Peyer's patch (tissue), 4 donors: ENCODE measurements around the gene NLGN1.

Experiments used
- CTCF ChIP-seq, 6 experiments: fragments of 450-650 bp in 4 of 6; fragments of 200-600 bp in 2 of 6; sonication (generic) in 1 of 6; IDR thresholded peaks; one replicate each; pipeline ENCODE4 v1.5.1; 2017 to 2019; ENCODE audit warnings: antibody characterized with exemption in 6 of 6, mild to moderate bottlenecking in 3 of 6, moderate library complexity in 1 of 6
- POLR2A ChIP-seq, 2 donors: fragments of 450-650 bp; IDR thresholded peaks; one replicate each; pipeline ENCODE4 v1.5.1; 2017; ENCODE audit warnings: antibody characterized with exemption in 2 of 2, mild to moderate bottlenecking in 2 of 2, moderate library complexity in 2 of 2

GRCh38 chr3:173901649-173902048 lies 504.1 kb downstream of the NLGN1 start:
- TF ChIP-seq POLR2A (IDR thresholded peaks at IDR 0.05) (no peak), CTCF (IDR thresholded peaks at IDR 0.05) (no peak)
